ENCODE results near the gene RELT. TPM values are rescaled to one million over a fixed set of nuclear protein-coding genes. Genes with fewer than 3 reads are reported as not detected.
A peak's percentile ranks its signal among the peaks of the same experiment; 100 is the strongest.

RELT gene
- total and polyA plus RNA-seq, 9 donors: 3.2 to 4.3 (median 3.7) TPM

GRCh38 chr11:73347067-73347466 lies 29.1 kb upstream of the RELT start:
- WGBS (ENCODE audit: insufficient coverage): 78% methylated on average over 9 of the region's 12 CpGs
- Histone ChIP-seq H3K4me1 (ENCODE audit: control insufficient read depth, insufficient read depth, low read length) (peaks cover 28% of the 10 kb centered on the region), H3K36me3 (ENCODE audit: control insufficient read depth, insufficient read depth, low read length) (peaks cover 25% of the 10 kb centered on the region), H3K27me3 (ENCODE audit: control insufficient read depth, insufficient read depth, low read length) (no peaks in the 10 kb centered on the region), H3K9me3 (replicated peaks; ENCODE audit: control insufficient read depth, low read depth, low read length) (no peaks in the 10 kb centered on the region), H3K27ac (ENCODE audit: low read length) (no peak overlapping the region), H3K4me3 (ENCODE audit: low read length) (no peak overlapping the region)
- no peak for DNase-seq

- WGBS (ENCODE audit: insufficient coverage): 77% methylated on average over 5 of the region's 5 CpGs
- no peak for DNase-seq
- Histone ChIP-seq H3K27me3 (ENCODE audit: control insufficient read depth, insufficient read depth, low read length) (no peaks in the 10 kb centered on the region), H3K9me3 (replicated peaks; ENCODE audit: control insufficient read depth, low read depth, low read length) (no peaks in the 10 kb centered on the region), H3K4me3 (ENCODE audit: low read length) (no peak overlapping the region), H3K27ac (ENCODE audit: low read length) (no peak overlapping the region), H3K4me1 (ENCODE audit: control insufficient read depth, insufficient read depth, low read length) (peaks cover 14% of the 10 kb centered on the region), H3K36me3 (ENCODE audit: control insufficient read depth, insufficient read depth, low read length) (peaks cover 38% of the 10 kb centered on the region)
Observed at GRCh38 chr11:73348838-73349237, 27.4 kb upstream of the RELT start.

GRCh38 chr11:73349633-73350032 lies 26.6 kb upstream of the RELT start:
- WGBS (ENCODE audit: insufficient coverage): 52% methylated on average over 4 of the region's 6 CpGs
- Histone ChIP-seq H3K4me1 (ENCODE audit: control insufficient read depth, insufficient read depth, low read length) (peaks cover 6% of the 10 kb centered on the region), H3K27me3 (ENCODE audit: control insufficient read depth, insufficient read depth, low read length) (no peaks in the 10 kb centered on the region), H3K27ac (ENCODE audit: low read length) (no peak overlapping the region), H3K4me3 (ENCODE audit: low read length) (no peak overlapping the region), H3K9me3 (replicated peaks; ENCODE audit: control insufficient read depth, low read depth, low read length) (no peaks in the 10 kb centered on the region), H3K36me3 (ENCODE audit: control insufficient read depth, insufficient read depth, low read length) (peaks cover 43% of the 10 kb centered on the region)
- no peak for DNase-seq

- Histone ChIP-seq H3K27ac (ENCODE audit: low read length) (no peak overlapping the region), H3K36me3 (ENCODE audit: control insufficient read depth, insufficient read depth, low read length) (peaks cover 58% of the 10 kb centered on the region), H3K4me1 (ENCODE audit: control insufficient read depth, insufficient read depth, low read length) (no peaks in the 10 kb centered on the region), H3K9me3 (replicated peaks; ENCODE audit: control insufficient read depth, low read depth, low read length) (no peaks in the 10 kb centered on the region), H3K4me3 (ENCODE audit: low read length) (no peak overlapping the region), H3K27me3 (ENCODE audit: control insufficient read depth, insufficient read depth, low read length) (no peaks in the 10 kb centered on the region)
- WGBS (ENCODE audit: insufficient coverage): 26% methylated on average over 13 of the region's 16 CpGs
- DNase-seq: peak; percentile 73
Observed at GRCh38 chr11:73350908-73351636, 25.1 kb upstream of the RELT start.

GRCh38 chr11:73353422-73353821 lies 22.8 kb upstream of the RELT start:
- no CpG with 5 or more reads among the region's 4 CpGs for whole genome bisulfite sequencing (ENCODE audit: insufficient coverage)
- Histone ChIP-seq H3K4me1 (ENCODE audit: control insufficient read depth, insufficient read depth, low read length) (peaks cover 2% of the 10 kb centered on the region), H3K4me3 (ENCODE audit: low read length) (no peak overlapping the region), H3K27ac (ENCODE audit: low read length) (no peak overlapping the region), H3K36me3 (ENCODE audit: control insufficient read depth, insufficient read depth, low read length) (peaks cover 61% of the 10 kb centered on the region), H3K9me3 (replicated peaks; ENCODE audit: control insufficient read depth, low read depth, low read length) (no peaks in the 10 kb centered on the region), H3K27me3 (ENCODE audit: control insufficient read depth, insufficient read depth, low read length) (no peaks in the 10 kb centered on the region)
- DNase-seq: no peak

GRCh38 chr11:73355109-73355508 lies 21.1 kb upstream of the RELT start:
- no peak for DNase-seq
- Histone ChIP-seq H3K4me3 (ENCODE audit: low read length) (no peak overlapping the region), H3K27ac (ENCODE audit: low read length) (no peak overlapping the region), H3K9me3 (replicated peaks; ENCODE audit: control insufficient read depth, low read depth, low read length) (no peaks in the 10 kb centered on the region), H3K4me1 (ENCODE audit: control insufficient read depth, insufficient read depth, low read length) (peaks cover 17% of the 10 kb centered on the region), H3K27me3 (ENCODE audit: control insufficient read depth, insufficient read depth, low read length) (no peaks in the 10 kb centered on the region), H3K36me3 (ENCODE audit: control insufficient read depth, insufficient read depth, low read length) (peaks cover 70% of the 10 kb centered on the region)
- WGBS (ENCODE audit: insufficient coverage): 71% methylated on average over 1 of the region's 4 CpGs

- Histone ChIP-seq H3K36me3 (ENCODE audit: control insufficient read depth, insufficient read depth, low read length) (peaks cover 85% of the 10 kb centered on the region), H3K4me3 (ENCODE audit: low read length) (no peak overlapping the region), H3K4me1 (ENCODE audit: control insufficient read depth, insufficient read depth, low read length) (peaks cover 17% of the 10 kb centered on the region), H3K9me3 (replicated peaks; ENCODE audit: control insufficient read depth, low read depth, low read length) (no peaks in the 10 kb centered on the region), H3K27ac (ENCODE audit: low read length) (no peak overlapping the region), H3K27me3 (ENCODE audit: control insufficient read depth, insufficient read depth, low read length) (no peaks in the 10 kb centered on the region)
- WGBS (ENCODE audit: insufficient coverage): 85% methylated on average over 11 of the region's 22 CpGs
- no peak for DNase-seq
Observed at GRCh38 chr11:73356979-73357860, 19.0 kb upstream of the RELT start.

GRCh38 chr11:73358071-73358470 lies 18.1 kb upstream of the RELT start:
- H3K36me3 ChIP-seq (ENCODE audit: control insufficient read depth, insufficient read depth, low read length): peaks cover 85% of the 10 kb centered on the region
- H3K9me3 ChIP-seq (replicated peaks; ENCODE audit: control insufficient read depth, low read depth, low read length): no peaks in the 10 kb centered on the region
- no peak for DNase-seq
- 77% methylated on average over 3 of the region's 5 CpGs for WGBS (ENCODE audit: insufficient coverage)
- H3K4me3 ChIP-seq (ENCODE audit: low read length): no peak overlapping the region
- H3K4me1 ChIP-seq (ENCODE audit: control insufficient read depth, insufficient read depth, low read length): peaks cover 17% of the 10 kb centered on the region
- H3K27ac ChIP-seq (ENCODE audit: low read length): no peak overlapping the region
- H3K27me3 ChIP-seq (ENCODE audit: control insufficient read depth, insufficient read depth, low read length): no peaks in the 10 kb centered on the region

GRCh38 chr11:73359341-73359740 lies 16.9 kb upstream of the RELT start:
- peaks cover 87% of the 10 kb centered on the region for H3K36me3 ChIP-seq (ENCODE audit: control insufficient read depth, insufficient read depth, low read length)

GRCh38 chr11:73359930-73360742 lies 16.1 kb upstream of the RELT start:
- peak; percentile 66 for DNase-seq
- H3K4me1 ChIP-seq (ENCODE audit: control insufficient read depth, insufficient read depth, low read length): peaks cover 17% of the 10 kb centered on the region
- H3K27me3 ChIP-seq (ENCODE audit: control insufficient read depth, insufficient read depth, low read length): no peaks in the 10 kb centered on the region
- 74% methylated on average over 16 of the region's 19 CpGs for WGBS (ENCODE audit: insufficient coverage)
- no peaks in the 10 kb centered on the region for H3K9me3 ChIP-seq (replicated peaks; ENCODE audit: control insufficient read depth, low read depth, low read length)
- peaks cover 89% of the 10 kb centered on the region for H3K36me3 ChIP-seq (ENCODE audit: control insufficient read depth, insufficient read depth, low read length)
- no peak overlapping the region for H3K4me3 ChIP-seq (ENCODE audit: low read length)
- peak overlapping the region; percentile 13 for H3K27ac ChIP-seq (ENCODE audit: low read length)

More at GRCh38 chr11:73359341-73359740, 16.9 kb upstream of the RELT start:
- no peak overlapping the region for H3K4me3 ChIP-seq (ENCODE audit: low read length)
- H3K27ac ChIP-seq (ENCODE audit: low read length): peak overlapping the region; percentile 20
- 45% methylated on average over 10 of the region's 11 CpGs for WGBS (ENCODE audit: insufficient coverage)
- H3K27me3 ChIP-seq (ENCODE audit: control insufficient read depth, insufficient read depth, low read length): no peaks in the 10 kb centered on the region
- peaks cover 17% of the 10 kb centered on the region for H3K4me1 ChIP-seq (ENCODE audit: control insufficient read depth, insufficient read depth, low read length)
- H3K9me3 ChIP-seq (replicated peaks; ENCODE audit: control insufficient read depth, low read depth, low read length): no peaks in the 10 kb centered on the region
- peak; percentile 65 for DNase-seq
